KOPT-K1 (cell line): ENCODE measurements around the gene RNASE8.

Experiments used
- H3K27ac ChIP-seq: fragments of 200-600 bp; sonication (generic); 2 replicates; pipeline ENCODE4 v1.5.1; 2016; ENCODE audit warnings: antibody characterized with exemption, mild to moderate bottlenecking, low read depth, low read length; ENCODE audit not compliant: poor library complexity, severe bottlenecking
- H3K36me3 ChIP-seq: fragments of 200-600 bp; sonication (generic); 2 replicates; pipeline ENCODE4 v1.5.1; 2017; ENCODE audit warnings: antibody characterized with exemption, mild to moderate bottlenecking, low read length, moderate library complexity; ENCODE audit not compliant: insufficient read depth
- H3K9me3 ChIP-seq: fragments of 200-600 bp; sonication (generic); 2 replicates; pipeline ENCODE4 v1.5.1; 2017; ENCODE audit warnings: antibody characterized with exemption, low read length, mild to moderate bottlenecking; ENCODE audit not compliant: insufficient read depth, poor library complexity, severe bottlenecking

Gene RNASE8

GRCh38 chr14:21106498-21107282 is 49.1 kb downstream of the RNASE8 start:
- Histone ChIP-seq H3K27ac (no peak overlapping the region), H3K9me3 (no peaks in the 10 kb centered on the region)

GRCh38 chr14:21107283-21107800 is 49.7 kb downstream of the RNASE8 start:
- Histone ChIP-seq H3K36me3 (no peaks in the 10 kb centered on the region), H3K27ac (no peak overlapping the region), H3K9me3 (no peaks in the 10 kb centered on the region)

More at GRCh38 chr14:21106498-21107282, 49.1 kb downstream of the RNASE8 start:
- H3K36me3 ChIP-seq = no peaks in the 10 kb centered on the region
